K562 (cell line): ENCODE results near the gene FAM200A. TPM values are rescaled to one million over a fixed set of nuclear protein-coding genes. Genes with fewer than 3 reads are reported as not detected.
A peak's percentile ranks its signal among the peaks of the same experiment; 100 is the strongest.

ENCODE experiments used
- ATAC-seq: fragments of 200-7000 bp; cut with Tn5 transposase; 3 replicates; pipeline ENCODE4 v1.9.1; 2020; ENCODE audit warnings: moderate library complexity
- BruUV-seq: library from RNA; stranded (reverse); fragments of 400-500 nt; replicated peaks from 2 replicates; lab custom pipeline; 2021; lab: Mats Ljungman, UMichigan
- CTCF ChIA-PET: fragments of 300-600 bp; formaldehyde crosslinking; extraction: SDS; loops from one replicate; lab custom pipeline; 2021; ENCODE audit warnings: low intra/inter-chr PET ratio; lab: Yijun Ruan, JAX
- POLR2A ChIA-PET: fragments of 300-600, 350-650 bp; sonication (Branson Sonifier 250); formaldehyde crosslinking; extraction: SDS; loops from one replicate; lab custom pipeline; 2021; ENCODE audit warnings: antibody characterized with exemption, inconsistent platforms; lab: Yijun Ruan, JAX
- DNase-seq, 4 experiments: peaks; one replicate each; pipeline versions ENCODE4 v3.0.0 to v3.0.0-alpha.2; 2011 to 2018; ENCODE audit warnings: low spot score in 3 of 4, mixed read lengths in 3 of 4; ENCODE audit errors: extremely low read depth in 1 of 4
- FAIRE-seq: peaks from 2 replicates; lab custom pipeline; 2011; peaks lifted over from hg19 to GRCh38; lab: Jason Lieb, UNC
- H2AFZ ChIP-seq: 2 replicates; pipeline ENCODE4 v1.6.0; 2011; ENCODE audit warnings: low read depth, low read length, control low read depth, inconsistent platforms
- H3K27ac ChIP-seq: fragments of 200-600 bp; 3 replicates; pipeline ENCODE4 v1.8.0; 2011; ENCODE audit warnings: low read depth, mild to moderate bottlenecking, control low read depth, inconsistent platforms, low read length, moderate library complexity, mixed read lengths; ENCODE audit errors: extremely low read depth
- H3K27me3 ChIP-seq, 2 experiments: fragments of 300-600 bp in 1 of 2; 2 replicates in 1 of 2; 3 replicates in 1 of 2; pipeline versions ENCODE4 v1.6.0 to v1.8.0; 2011; ENCODE audit warnings: inconsistent platforms in 2 of 2, low read length in 2 of 2, mild to moderate bottlenecking in 1 of 2, mixed read lengths in 1 of 2, moderate library complexity in 1 of 2; ENCODE audit not compliant: control insufficient read depth in 2 of 2, insufficient read depth in 2 of 2
- H3K36me3 ChIP-seq: fragments of 300-600 bp; 3 replicates; pipeline ENCODE4 v1.8.0; 2011; ENCODE audit warnings: mild to moderate bottlenecking, low read length, inconsistent platforms; ENCODE audit not compliant: control insufficient read depth, insufficient read depth
- H3K4me1 ChIP-seq, 2 experiments: fragments of 200-600 bp in 1 of 2; replicated peaks in 1 of 2; 2 replicates in 1 of 2; 3 replicates in 1 of 2; pipeline versions ENCODE4 v1.5.1 to v1.8.0; 2011; ENCODE audit warnings: inconsistent platforms in 2 of 2, low read length in 2 of 2, mild to moderate bottlenecking in 1 of 2, mixed read lengths in 1 of 2, moderate library complexity in 1 of 2; ENCODE audit not compliant: control insufficient read depth in 2 of 2, insufficient read depth in 2 of 2
- H3K4me2 ChIP-seq: 2 replicates; pipeline ENCODE4 v1.6.1; 2011; ENCODE audit warnings: low read length, control low read depth, inconsistent platforms, mixed read lengths; ENCODE audit not compliant: insufficient read depth
- H3K4me3 ChIP-seq: fragments of 200-600 bp; sonication (generic), shearing (Covaris generic); 2 replicates; pipeline ENCODE4 v1.5.1; 2016; ENCODE audit warnings: control low read depth, inconsistent platforms
- H3K79me2 ChIP-seq: fragments of 200-600 bp; 3 replicates; pipeline ENCODE4 v1.8.0; 2011; ENCODE audit warnings: low read length, inconsistent platforms; ENCODE audit not compliant: control insufficient read depth, insufficient read depth
- H3K9ac ChIP-seq, 2 experiments: 2 replicates each; pipeline versions ENCODE4 v1.6.0 to v1.6.1; 2011; ENCODE audit warnings: low read depth in 2 of 2, low read length in 2 of 2, control low read depth in 1 of 2, inconsistent platforms in 1 of 2, mild to moderate bottlenecking in 1 of 2, mixed read lengths in 1 of 2; ENCODE audit not compliant: insufficient read depth in 1 of 2
- H3K9me1 ChIP-seq: one replicate; pipeline ENCODE4 v1.6.0; 2011; ENCODE audit warnings: inconsistent platforms, mild to moderate bottlenecking, low read length, moderate library complexity; ENCODE audit not compliant: control insufficient read depth, insufficient read depth
- H3K9me3 ChIP-seq: replicated peaks from 2 replicates; pipeline ENCODE4 v1.5.1; 2011; ENCODE audit warnings: low read depth, low read length, inconsistent platforms; ENCODE audit not compliant: control insufficient read depth, insufficient read depth
- H4K20me1 ChIP-seq: replicated peaks from 2 replicates; pipeline ENCODE4 v1.6.1; 2011; ENCODE audit warnings: low read length, inconsistent platforms, mixed read lengths; ENCODE audit not compliant: control insufficient read depth, insufficient read depth
- CBFA2T2 ChIP-seq: fragments of 450-650 bp; conservative IDR thresholded peaks from 2 replicates; pipeline ENCODE4 v1.6.1; 2017; ENCODE audit warnings: mild to moderate bottlenecking
- CLOCK ChIP-seq: fragments of 250-450 bp; sonication (Bioruptor Pico); IDR thresholded peaks from 2 replicates; pipeline ENCODE4 v1.4.0; 2020; ENCODE audit warnings: mild to moderate bottlenecking, moderate library complexity, borderline replicate concordance
- DACH1 ChIP-seq: fragments of 450-650 bp; IDR thresholded peaks from 2 replicates; pipeline ENCODE4 v1.6.1; 2018; ENCODE audit not compliant: partially characterized antibody
- EGR1 ChIP-seq: fragments of 450-650 bp; conservative IDR thresholded peaks from 2 replicates; pipeline ENCODE4 v1.6.1; 2017; ENCODE audit warnings: mild to moderate bottlenecking
- HEY1 ChIP-seq: fragments of 250-450 bp; sonication (Bioruptor Pico); IDR thresholded peaks from 2 replicates; pipeline ENCODE4 v1.5.0; 2020; ENCODE audit warnings: mild to moderate bottlenecking, moderate library complexity, borderline replicate concordance
- HOMEZ ChIP-seq: fragments of 250-450 bp; sonication (Bioruptor Pico); IDR thresholded peaks from 2 replicates; pipeline ENCODE4 v1.4.0; 2020; ENCODE audit warnings: mild to moderate bottlenecking, moderate library complexity
- MCM7 ChIP-seq, 2 experiments: fragments of 450-650 bp; IDR thresholded peaks; 2 replicates each; pipeline ENCODE4 v1.6.1; 2016 to 2018
- RBM15 ChIP-seq: fragments of 200-400 bp; formaldehyde crosslinking; IDR thresholded peaks from 2 replicates; pipeline ENCODE4 v1.6.1; 2018; ENCODE audit warnings: mild to moderate bottlenecking, low read length, moderate library complexity; ENCODE audit not compliant: insufficient read depth
- SAFB2 ChIP-seq: fragments of 200-400 bp; formaldehyde crosslinking; IDR thresholded peaks from 2 replicates; pipeline ENCODE4 v1.6.1; 2018; ENCODE audit warnings: borderline replicate concordance, low read length, low read depth, moderate library complexity; ENCODE audit not compliant: severe bottlenecking
- TEAD1 ChIP-seq, 2 experiments: fragments of 450-650 bp in 1 of 2; sonication (generic) in 1 of 2; formaldehyde crosslinking; IDR thresholded peaks; 2 replicates each; pipeline versions ENCODE4 v1.4.0 to v1.8.0; 2020 to 2022; ENCODE audit warnings: mild to moderate bottlenecking in 2 of 2, missing genetic modification reagents in 1 of 2
- U2AF2 ChIP-seq: fragments of 200-400 bp; formaldehyde crosslinking; optimal IDR thresholded peaks from 2 replicates; pipeline ENCODE3; 2017; ENCODE audit warnings: low read depth, mild to moderate bottlenecking, low read length
- XRCC5 ChIP-seq: fragments of 200-400 bp; formaldehyde crosslinking; IDR thresholded peaks from 2 replicates; pipeline ENCODE4 v1.6.1; 2017; ENCODE audit warnings: low read depth, mild to moderate bottlenecking, low read length
- ZBTB7A ChIP-seq: IDR thresholded peaks from 2 replicates; pipeline ENCODE4 v1.6.1; 2011; ENCODE audit warnings: low read depth, mild to moderate bottlenecking, low read length, moderate library complexity, borderline replicate concordance; ENCODE audit not compliant: control insufficient read depth
- ZNF146 ChIP-seq: IDR thresholded peaks from one replicate; pipeline ENCODE4 v1.6.1; 2018; ENCODE audit warnings: missing compliant biosample characterization; ENCODE audit not compliant: unreplicated experiment
- ZNF398 ChIP-seq: fragments of 250-450 bp; sonication (Bioruptor Pico); IDR thresholded peaks from 2 replicates; pipeline ENCODE4 v1.8.0; 2021; ENCODE audit warnings: moderate library complexity, mild to moderate bottlenecking, inconsistent platforms
- WGBS: fragments of 100-300 bp; shearing (Covaris generic); methylation state at CpG from one replicate; pipeline ENCODE4 v1.1.6; 2016; ENCODE audit warnings: low coverage, mixed read lengths; ENCODE audit not compliant: insufficient coverage; ENCODE audit errors: missing lambda C conversion rate; 5-methylcytosine and 5-hydroxymethylcytosine counted together
- in situ Hi-C: fragments of 300-500 bp; cut with MboI; formaldehyde crosslinking; loops from 4 replicates; pipeline ENCODE4 v1.15.0; 2018; ENCODE audit warnings: inconsistent platforms, mixed read lengths
- intact Hi-C: fragments of 100-400 bp; cut with micrococcal nuclease; formaldehyde crosslinking; loops from 2 replicates; pipeline ENCODE4 v1.14.2; 2022
- polyA plus RNA-seq, 8 experiments: library from polyadenylated mRNA; depleted of rRNA in 4 of 8; stranded (reverse) in 5 of 8; unstranded in 3 of 8; fragments of >200 nt; fragmentation: Nextera tagmentation in 2 of 8; fragmentation: Illumina TruSeq in 1 of 8; extraction: Ambion mirVana in 2 of 8; extraction: Trizol in 1 of 8; gene quantifications; 2 replicates each; pipeline versions ENCODE4 v1.2.1 to v1.2.3, GENCODE V29; 2011 to 2014; ENCODE audit warnings: inconsistent platforms in 1 of 8, missing spikeins in 1 of 8
- total RNA-seq, 7 experiments: library from RNA; depleted of rRNA in 6 of 7; stranded (reverse); fragments of >200 nt in 6 of 7; fragmentation: Illumina TruSeq in 2 of 7; extraction: Trizol in 2 of 7; gene quantifications; 2 replicates each; pipeline versions ENCODE4 v1.2.1 to v1.2.3, GENCODE V29; 2011 to 2021; ENCODE audit warnings: low replicate concordance in 1 of 7

The FAM200A gene
- total and polyA plus RNA-seq, 9 of the 15 experiments (the other 6 are each of a cell fraction or from before 2014, with no cell fraction given) = 3.3 to 11.2 (median 8.3) TPM

- peak; percentile 59 for ATAC-seq
- peak within 1 kb of the TSS in 1 of 2 experiments; percentile 49; a peak in 1 of 4 replicates for H3K9ac ChIP-seq
- H3K4me3 ChIP-seq = no peak within 1 kb of the TSS
- no peak for FAIRE-seq
- H3K4me1 ChIP-seq = peaks cover 2 to 11% of the 10 kb centered on the region in 2 experiments; a peak in 3 of 5 replicates
- peak within 1 kb of the TSS; percentile 49; the same call in 1 of the 2 replicates for H2AFZ ChIP-seq
- H3K9me3 ChIP-seq = no peaks in the 10 kb centered on the region
- no peaks in the 10 kb centered on the region for H4K20me1 ChIP-seq
- intact Hi-C loops (no loop called here), in situ Hi-C loops (no loop called here)
- no peaks in the 10 kb centered on the region for H3K27me3 ChIP-seq
- no peaks in the 10 kb centered on the region for H3K9me1 ChIP-seq
- peak in 2 of 4 experiments; percentile 60 to 63 for DNase-seq
- BruUV-seq = no TSS peak
- no peaks in the 10 kb centered on the region for H3K79me2 ChIP-seq
- H3K4me2 ChIP-seq = no peak within 1 kb of the TSS; the same call in 1 of the 2 replicates
- no peaks in the 10 kb centered on the region for H3K36me3 ChIP-seq
- POLR2A ChIA-PET = interaction anchor here (0.6 to 0.9 kb wide), 4 partner anchors 9 to 482 kb away, joined by 3 to 4 read pairs (median 4); no protein-coding TSS in a partner anchor
- H3K27ac ChIP-seq = no peak within 1 kb of the TSS
- 66% methylated on average over 31 of the region's 34 CpGs for WGBS
- CTCF ChIA-PET = no interaction called here
- TF ChIP-seq SAFB2 (no peak), EGR1 (peak; percentile 54; the same call in 1 of the 2 replicates), DACH1 (peak; percentile 95), ZNF398 (no peak), HOMEZ (CRISPR knock-in tag) (no peak), RBM15 (no peak), ZNF146 (CRISPR knock-in tag) (no peak), MCM7 (IDR thresholded peaks at IDR 0.05) (0 out of 4 replicates have a peak, but pooled peaks of 1 of the 2 experiments have one; percentile 54), ZBTB7A (peak; percentile 67; the same call in 1 of the 2 replicates), CBFA2T2 (no peak), U2AF2 (no peak), XRCC5 (no peak), TEAD1 (CRISPR knock-in tag; IDR thresholded peaks at IDR 0.05) (no peak), HEY1 (CRISPR knock-in tag) (no peak), CLOCK (CRISPR knock-in tag) (no peak)
Observed at GRCh38 chr7:99597762-99598501, 46.0 kb upstream of the FAM200A start, which contains the start of gene TMEM225B. TSS of gene TMEM225B (plus strand) at chr7:99598267. CDS start at chr7:99604389, 6,122 bp downstream.
